Measurements from ENCODE around the gene ZFYVE9.
"Not testable (repeated sequence)": the region's sequence is repeated elsewhere in the genome, so short reads cannot be mapped to it uniquely, and the experiment has no call there.

ZFYVE9 gene, protein sequence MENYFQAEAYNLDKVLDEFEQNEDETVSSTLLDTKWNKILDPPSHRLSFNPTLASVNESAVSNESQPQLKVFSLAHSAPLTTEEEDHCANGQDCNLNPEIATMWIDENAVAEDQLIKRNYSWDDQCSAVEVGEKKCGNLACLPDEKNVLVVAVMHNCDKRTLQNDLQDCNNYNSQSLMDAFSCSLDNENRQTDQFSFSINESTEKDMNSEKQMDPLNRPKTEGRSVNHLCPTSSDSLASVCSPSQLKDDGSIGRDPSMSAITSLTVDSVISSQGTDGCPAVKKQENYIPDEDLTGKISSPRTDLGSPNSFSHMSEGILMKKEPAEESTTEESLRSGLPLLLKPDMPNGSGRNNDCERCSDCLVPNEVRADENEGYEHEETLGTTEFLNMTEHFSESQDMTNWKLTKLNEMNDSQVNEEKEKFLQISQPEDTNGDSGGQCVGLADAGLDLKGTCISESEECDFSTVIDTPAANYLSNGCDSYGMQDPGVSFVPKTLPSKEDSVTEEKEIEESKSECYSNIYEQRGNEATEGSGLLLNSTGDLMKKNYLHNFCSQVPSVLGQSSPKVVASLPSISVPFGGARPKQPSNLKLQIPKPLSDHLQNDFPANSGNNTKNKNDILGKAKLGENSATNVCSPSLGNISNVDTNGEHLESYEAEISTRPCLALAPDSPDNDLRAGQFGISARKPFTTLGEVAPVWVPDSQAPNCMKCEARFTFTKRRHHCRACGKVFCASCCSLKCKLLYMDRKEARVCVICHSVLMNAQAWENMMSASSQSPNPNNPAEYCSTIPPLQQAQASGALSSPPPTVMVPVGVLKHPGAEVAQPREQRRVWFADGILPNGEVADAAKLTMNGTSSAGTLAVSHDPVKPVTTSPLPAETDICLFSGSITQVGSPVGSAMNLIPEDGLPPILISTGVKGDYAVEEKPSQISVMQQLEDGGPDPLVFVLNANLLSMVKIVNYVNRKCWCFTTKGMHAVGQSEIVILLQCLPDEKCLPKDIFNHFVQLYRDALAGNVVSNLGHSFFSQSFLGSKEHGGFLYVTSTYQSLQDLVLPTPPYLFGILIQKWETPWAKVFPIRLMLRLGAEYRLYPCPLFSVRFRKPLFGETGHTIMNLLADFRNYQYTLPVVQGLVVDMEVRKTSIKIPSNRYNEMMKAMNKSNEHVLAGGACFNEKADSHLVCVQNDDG (N-terminal part only)

DNA sequence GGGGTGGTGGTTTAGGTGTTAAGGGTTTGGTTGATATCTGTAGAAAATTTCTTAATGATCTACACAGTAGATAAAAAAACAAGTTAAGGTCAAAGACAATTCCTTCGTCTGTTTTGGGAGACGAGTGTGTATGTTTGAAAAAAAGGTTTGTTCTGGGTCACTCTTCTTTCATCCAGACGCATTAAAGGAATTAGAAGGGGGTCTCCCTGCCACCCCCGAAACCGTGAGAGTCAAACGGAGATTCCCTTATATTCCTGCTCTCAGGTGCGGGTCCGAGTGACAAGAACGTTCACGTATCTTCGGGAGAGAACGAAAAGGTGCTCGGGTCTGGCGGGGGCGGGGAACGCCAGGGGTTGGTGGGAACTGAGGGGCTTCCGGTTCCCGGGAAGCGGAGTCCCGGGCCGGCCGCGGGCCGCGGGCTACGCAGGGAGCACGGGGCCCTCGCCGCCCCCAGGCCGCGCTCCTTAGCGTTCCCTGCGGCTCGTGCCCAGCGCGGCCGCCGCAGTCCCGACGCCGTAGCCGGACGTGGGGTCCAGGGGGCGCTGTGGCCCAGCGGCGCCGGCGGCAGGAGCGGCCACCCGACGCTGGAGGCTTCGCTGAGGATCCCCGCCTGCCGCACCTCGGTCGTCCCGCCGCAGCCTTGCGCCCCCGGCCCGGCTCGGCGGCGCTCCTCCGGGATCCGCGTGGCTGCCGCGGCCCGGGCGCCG lies at the start of gene ZFYVE9:
Gene ZFYVE9, plus strand, starts transcription at position 577 of the 707 bp plus-strand sequence. CDS start 91,118 bp downstream, outside the sequence.
- DNase-seq (ENCODE audit: low spot score in 2 of 2), result peak; percentile 84 to 85
- Histone ChIP-seq H3K9me3 (no peaks in the 10 kb centered on the region), H3K27me3 (ENCODE audit: low read depth) (no peaks in the 10 kb centered on the region), H3K4me1 (peaks cover 31% of the 10 kb centered on the region), H3K4me3 (peak within 1 kb of the TSS; percentile 65), H3K36me3 (replicated peaks) (no peaks in the 10 kb centered on the region)
- in situ Hi-C loops (cut with MboI; ENCODE audit: low sequenced_read_pairs), result no loop called here

DNA sequence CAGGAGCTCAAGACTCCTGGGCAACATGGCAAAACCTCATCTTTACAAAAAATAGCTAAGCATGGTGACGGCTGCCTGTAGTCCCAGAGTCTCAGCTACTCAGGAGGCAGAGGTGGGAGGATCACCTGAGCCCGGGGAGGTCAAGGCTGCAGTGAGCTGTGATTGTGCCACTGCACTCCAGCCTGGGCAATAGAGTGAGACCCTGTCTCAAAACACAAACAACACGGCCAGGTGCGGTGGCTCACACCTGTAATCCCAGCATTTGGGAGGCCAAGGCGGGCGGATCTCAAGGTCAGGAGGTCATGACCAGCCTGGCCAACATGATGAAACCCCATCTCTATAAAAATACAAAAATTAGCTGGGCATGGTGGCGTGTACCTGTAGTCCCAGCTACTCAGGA lies 47.6 kb upstream of the ZFYVE9 start:
- H3K4me1 ChIP-seq; H3K27me3 ChIP-seq (ENCODE audit: low read depth); DNase-seq (ENCODE audit: low spot score in 2 of 2); H3K9me3 ChIP-seq; in situ Hi-C loops (cut with MboI; ENCODE audit: low sequenced_read_pairs); H3K4me3 ChIP-seq; H3K36me3 ChIP-seq (replicated peaks): not testable (repeated sequence)

DNA sequence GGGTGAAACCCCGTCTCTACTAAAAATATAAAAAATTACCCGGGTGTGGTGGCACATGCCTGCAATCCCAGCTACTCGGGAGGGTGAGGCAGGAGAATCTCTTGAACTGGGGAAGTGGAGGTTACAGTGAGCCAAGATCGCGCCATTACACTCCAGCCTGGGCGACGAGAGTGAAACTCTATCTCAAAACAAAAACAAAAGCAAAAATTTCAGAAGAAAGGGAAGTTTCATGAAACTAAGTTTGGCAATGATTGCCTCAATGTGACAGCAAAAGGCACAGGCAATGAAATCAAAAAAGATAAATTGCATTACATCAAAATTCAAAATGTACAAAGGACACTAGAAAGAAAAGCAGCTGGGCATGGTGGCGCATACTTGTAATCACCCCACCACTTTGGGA lies 45.7 kb upstream of the ZFYVE9 start:
- no peak overlapping the region for H3K4me3 ChIP-seq
- no peaks in the 10 kb centered on the region for H3K27me3 ChIP-seq (ENCODE audit: low read depth)
- H3K4me1 ChIP-seq, result peaks cover 5% of the 10 kb centered on the region; the same call in 1 of the 2 replicates
- in situ Hi-C loops (cut with MboI; ENCODE audit: low sequenced_read_pairs), result no loop called here
- DNase-seq (ENCODE audit: low spot score in 2 of 2), result no peak
- no peaks in the 10 kb centered on the region; the same call in 1 of the 2 replicates for H3K36me3 ChIP-seq (replicated peaks)
- peaks cover 4% of the 10 kb centered on the region; the same call in 1 of the 2 replicates for H3K9me3 ChIP-seq

DNA sequence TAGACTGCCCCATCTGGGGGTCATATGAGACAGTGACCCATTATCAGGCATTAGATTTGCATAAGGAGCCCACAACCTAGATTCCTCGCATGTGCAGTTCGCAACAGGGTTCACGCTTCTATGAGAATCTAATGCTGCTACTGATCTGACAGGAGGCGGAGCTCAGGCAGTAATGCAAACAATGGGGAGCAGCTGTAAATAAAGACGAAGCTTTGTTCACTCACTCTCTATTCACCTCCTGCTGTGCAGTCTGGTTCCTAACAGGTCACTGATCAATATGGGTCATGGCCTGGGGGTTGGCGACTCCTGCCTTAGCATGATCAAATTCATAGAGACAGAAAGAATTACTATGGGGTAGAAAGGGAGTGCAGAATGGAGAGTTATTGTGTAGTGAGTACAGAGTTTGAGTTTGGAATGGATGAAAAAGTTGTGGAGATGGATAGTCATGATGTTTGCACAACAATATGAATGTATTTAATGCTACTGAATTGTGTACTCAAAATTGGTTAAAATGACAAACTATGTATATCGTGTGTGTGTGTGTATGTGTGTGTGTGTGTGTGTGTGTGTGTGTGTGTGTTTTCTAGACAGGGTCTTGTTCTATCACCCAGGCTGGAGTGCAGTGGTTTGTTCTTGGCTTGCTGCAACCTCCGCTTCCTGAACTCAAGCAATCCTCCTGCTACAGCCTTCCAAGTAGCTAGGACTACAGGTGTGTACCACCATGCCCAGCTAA lies 43.6 kb upstream of the ZFYVE9 start:
- H3K4me1 ChIP-seq, result peaks cover 5% of the 10 kb centered on the region; the same call in 1 of the 2 replicates
- no peaks in the 10 kb centered on the region for H3K9me3 ChIP-seq
- H3K36me3 ChIP-seq (replicated peaks), result no peaks in the 10 kb centered on the region
- in situ Hi-C loops (cut with MboI; ENCODE audit: low sequenced_read_pairs), result no loop called here
- no peaks in the 10 kb centered on the region for H3K27me3 ChIP-seq (ENCODE audit: low read depth)
- H3K4me3 ChIP-seq, result no peak overlapping the region
- peak; percentile 47 to 58 for DNase-seq (ENCODE audit: low spot score in 2 of 2)

DNA sequence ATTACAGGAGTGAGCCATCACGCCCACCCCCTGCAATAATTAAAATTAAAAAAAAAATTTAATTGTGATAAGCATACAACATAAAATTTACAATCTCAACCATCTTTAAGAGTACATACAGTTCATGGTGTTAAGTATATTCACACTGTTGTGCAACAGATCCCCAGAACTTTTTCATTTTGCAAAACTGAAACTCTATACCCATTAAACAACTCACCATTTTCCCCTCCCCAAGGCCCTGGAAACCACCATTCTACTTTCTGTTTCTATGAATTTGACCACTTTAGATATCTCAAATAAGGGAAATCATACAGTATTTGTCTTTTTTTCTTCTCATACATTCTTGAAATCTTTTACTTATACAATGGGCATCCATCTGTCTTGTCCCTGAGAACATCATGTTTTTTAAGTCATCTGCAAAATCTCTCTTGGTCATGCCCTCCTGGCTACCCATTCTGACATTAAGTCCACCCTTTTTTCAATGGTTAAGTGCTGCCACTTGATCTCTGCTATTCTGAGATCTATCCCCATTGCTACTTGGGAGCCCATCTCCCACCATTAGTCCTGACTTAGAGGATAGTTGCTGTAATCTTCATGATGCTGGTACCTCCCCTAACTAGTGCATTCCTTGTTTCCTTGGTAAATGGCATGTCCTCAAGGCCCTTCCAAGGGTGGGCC lies 39.4 kb upstream of the ZFYVE9 start:
- in situ Hi-C loops (cut with MboI; ENCODE audit: low sequenced_read_pairs), result no loop called here
- DNase-seq (ENCODE audit: low spot score in 2 of 2), result no peak

DNA sequence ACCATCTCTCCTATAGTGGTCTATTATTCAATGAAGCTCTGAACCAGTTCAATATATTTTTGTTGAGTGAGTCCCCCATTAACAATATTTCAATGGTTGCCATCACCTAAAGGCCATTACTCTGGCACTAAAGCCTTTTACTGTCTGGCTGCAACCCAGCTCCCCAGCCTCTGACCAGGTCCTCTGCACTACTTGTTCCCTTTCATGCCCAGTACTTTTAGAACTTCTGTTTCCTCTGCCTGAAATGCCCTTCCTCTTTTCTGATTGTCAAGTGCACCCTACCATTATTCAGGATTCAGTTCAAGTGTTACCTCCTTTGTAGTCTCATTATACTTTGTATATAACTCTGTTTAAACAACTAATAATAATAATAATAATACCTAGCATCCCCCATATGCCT lies 30.4 kb upstream of the ZFYVE9 start:
- no peaks in the 10 kb centered on the region for H3K27me3 ChIP-seq (ENCODE audit: low read depth)
- no peaks in the 10 kb centered on the region for H3K9me3 ChIP-seq
- no peak overlapping the region for H3K4me3 ChIP-seq
- no peaks in the 10 kb centered on the region for H3K4me1 ChIP-seq
- H3K36me3 ChIP-seq (replicated peaks), result no peaks in the 10 kb centered on the region
- in situ Hi-C loops (cut with MboI; ENCODE audit: low sequenced_read_pairs), result no loop called here
- no peak for DNase-seq (ENCODE audit: low spot score in 2 of 2)

More for the DNA sequence above, 39.4 kb upstream of the ZFYVE9 start:
- no peak overlapping the region for H3K4me3 ChIP-seq
- H3K9me3 ChIP-seq, result no peaks in the 10 kb centered on the region
- H3K36me3 ChIP-seq (replicated peaks), result no peaks in the 10 kb centered on the region
- H3K4me1 ChIP-seq, result peaks cover 5% of the 10 kb centered on the region; the same call in 1 of the 2 replicates
- no peaks in the 10 kb centered on the region for H3K27me3 ChIP-seq (ENCODE audit: low read depth)

DNA sequence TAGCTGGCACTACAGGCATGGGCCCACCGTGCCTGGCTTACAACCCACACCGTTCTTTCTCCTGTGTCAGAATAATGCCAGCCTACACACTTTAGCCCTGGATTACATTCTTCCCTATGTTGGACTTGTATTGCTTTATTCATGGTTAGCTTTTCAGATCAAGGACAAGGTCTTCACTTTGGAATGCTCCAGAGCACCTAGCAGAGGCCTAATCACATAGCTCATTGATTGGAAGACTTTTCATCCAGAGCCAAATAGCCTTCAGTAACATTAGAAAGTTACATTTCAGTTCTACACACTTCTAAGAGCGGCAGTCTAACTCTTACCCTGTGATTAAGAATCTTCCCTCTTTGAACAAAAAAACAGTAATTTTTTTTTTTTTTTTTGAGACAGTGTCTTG lies 29.4 kb upstream of the ZFYVE9 start:
- in situ Hi-C loops (cut with MboI; ENCODE audit: low sequenced_read_pairs), result no loop called here
- Histone ChIP-seq H3K27me3 (ENCODE audit: low read depth) (no peaks in the 10 kb centered on the region), H3K4me3 (no peak overlapping the region), H3K4me1 (no peaks in the 10 kb centered on the region), H3K9me3 (no peaks in the 10 kb centered on the region), H3K36me3 (replicated peaks) (no peaks in the 10 kb centered on the region)
- no peak for DNase-seq (ENCODE audit: low spot score in 2 of 2)

DNA sequence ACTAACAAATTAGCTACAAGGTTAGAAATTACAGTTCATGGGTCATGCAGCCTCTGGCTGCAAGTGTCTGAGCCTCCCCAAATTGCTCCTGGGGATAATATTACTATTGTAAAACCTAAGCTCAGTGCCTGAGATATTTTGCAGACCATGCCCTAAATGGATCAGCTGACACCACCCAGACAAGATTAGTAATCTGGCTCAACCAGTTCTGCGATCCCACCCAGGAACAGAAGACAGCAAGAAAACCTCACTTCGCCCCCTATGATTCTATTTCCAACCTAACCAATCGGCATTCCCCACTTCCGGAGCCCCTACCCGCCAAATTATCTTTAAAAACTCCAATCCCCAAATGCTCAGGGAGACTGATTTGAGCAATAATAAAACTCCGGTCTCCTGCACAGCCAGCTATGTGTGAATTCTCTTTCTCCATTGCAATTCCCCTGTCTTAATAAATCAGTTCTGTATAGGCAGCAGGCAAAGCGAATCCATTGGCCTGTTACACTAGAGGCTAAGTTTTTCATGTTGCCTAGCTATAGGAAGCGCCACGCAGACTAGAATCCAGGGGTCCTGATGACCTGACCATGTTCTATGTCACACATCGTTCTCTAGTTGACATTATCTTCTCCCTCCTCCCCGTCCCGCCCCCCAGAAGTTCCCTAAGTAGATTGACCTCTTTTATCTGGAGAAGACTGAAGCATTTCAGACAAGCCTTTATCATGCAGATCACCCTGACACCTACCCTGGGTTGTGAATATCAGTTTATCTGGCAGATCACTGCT lies 22.4 kb upstream of the ZFYVE9 start:
- in situ Hi-C loops (cut with MboI; ENCODE audit: low sequenced_read_pairs), result loop anchor here (10.0 kb wide), 2 partner anchors 175 to 565 kb away; no protein-coding TSS in a partner anchor
- no peaks in the 10 kb centered on the region for H3K27me3 ChIP-seq (ENCODE audit: low read depth)
- DNase-seq (ENCODE audit: low spot score in 2 of 2), result peak; percentile 39 to 47
- peaks cover 6% of the 10 kb centered on the region for H3K4me1 ChIP-seq
- H3K4me3 ChIP-seq, result no peak overlapping the region
- H3K36me3 ChIP-seq (replicated peaks), result no peaks in the 10 kb centered on the region
- H3K9me3 ChIP-seq, result no peaks in the 10 kb centered on the region

DNA sequence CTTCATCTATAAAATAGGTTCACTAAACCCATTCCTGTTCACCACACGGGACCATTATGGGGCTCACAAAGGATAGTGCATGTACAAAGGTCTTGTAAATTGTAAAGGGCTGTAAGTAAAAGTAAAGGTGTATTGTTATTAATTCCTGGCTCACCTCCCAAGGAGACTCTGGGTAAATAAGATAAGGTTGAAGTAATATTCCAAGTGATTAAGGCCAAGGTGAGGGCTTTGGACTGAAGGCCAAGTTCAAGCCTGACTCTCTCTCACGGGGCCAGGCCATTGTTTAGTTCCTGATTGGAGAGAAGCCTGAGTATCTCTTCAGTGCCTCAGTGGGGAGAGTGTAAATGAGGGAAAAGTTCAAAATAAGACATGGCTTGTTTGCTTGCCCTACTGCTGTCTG lies 19.5 kb upstream of the ZFYVE9 start:
- peaks cover 6% of the 10 kb centered on the region for H3K4me1 ChIP-seq
- no peak for DNase-seq (ENCODE audit: low spot score in 2 of 2)
- H3K4me3 ChIP-seq, result no peak overlapping the region
- H3K27me3 ChIP-seq (ENCODE audit: low read depth), result peaks cover 4% of the 10 kb centered on the region; the same call in 1 of the 2 replicates
- H3K36me3 ChIP-seq (replicated peaks), result no peaks in the 10 kb centered on the region
- in situ Hi-C loops (cut with MboI; ENCODE audit: low sequenced_read_pairs), result loop anchor here (10.0 kb wide), 2 partner anchors 172 to 562 kb away; no protein-coding TSS in a partner anchor
- no peaks in the 10 kb centered on the region for H3K9me3 ChIP-seq

DNA sequence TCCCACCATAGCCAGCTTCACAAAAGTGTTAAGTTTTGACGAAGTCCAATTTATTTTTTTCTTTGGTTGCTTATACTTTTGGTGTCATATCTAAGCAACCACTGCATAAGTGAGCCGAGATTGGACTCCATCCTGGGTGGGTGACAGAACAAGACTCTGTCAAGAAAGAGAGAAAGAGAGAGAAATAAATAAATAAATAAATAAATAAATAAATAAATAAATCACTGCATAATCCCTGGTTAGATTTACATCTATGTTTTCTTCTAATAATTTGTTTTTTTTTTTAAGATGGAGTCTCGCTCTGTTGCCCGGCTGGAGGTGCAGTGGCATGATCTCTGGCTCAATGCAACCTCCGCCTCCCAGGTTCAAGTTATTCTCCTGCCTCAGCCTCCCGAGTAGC lies 18.3 kb upstream of the ZFYVE9 start:
- in situ Hi-C loops (cut with MboI; ENCODE audit: low sequenced_read_pairs), result loop anchor here (10.0 kb wide), 2 partner anchors 171 to 561 kb away; no protein-coding TSS in a partner anchor
- Histone ChIP-seq H3K4me3 (no peak overlapping the region), H3K27me3 (ENCODE audit: low read depth) (peaks cover 8% of the 10 kb centered on the region; the same call in 1 of the 2 replicates), H3K36me3 (replicated peaks) (no peaks in the 10 kb centered on the region), H3K4me1 (peaks cover 6% of the 10 kb centered on the region), H3K9me3 (no peaks in the 10 kb centered on the region)
- no peak for DNase-seq (ENCODE audit: low spot score in 2 of 2)

DNA sequence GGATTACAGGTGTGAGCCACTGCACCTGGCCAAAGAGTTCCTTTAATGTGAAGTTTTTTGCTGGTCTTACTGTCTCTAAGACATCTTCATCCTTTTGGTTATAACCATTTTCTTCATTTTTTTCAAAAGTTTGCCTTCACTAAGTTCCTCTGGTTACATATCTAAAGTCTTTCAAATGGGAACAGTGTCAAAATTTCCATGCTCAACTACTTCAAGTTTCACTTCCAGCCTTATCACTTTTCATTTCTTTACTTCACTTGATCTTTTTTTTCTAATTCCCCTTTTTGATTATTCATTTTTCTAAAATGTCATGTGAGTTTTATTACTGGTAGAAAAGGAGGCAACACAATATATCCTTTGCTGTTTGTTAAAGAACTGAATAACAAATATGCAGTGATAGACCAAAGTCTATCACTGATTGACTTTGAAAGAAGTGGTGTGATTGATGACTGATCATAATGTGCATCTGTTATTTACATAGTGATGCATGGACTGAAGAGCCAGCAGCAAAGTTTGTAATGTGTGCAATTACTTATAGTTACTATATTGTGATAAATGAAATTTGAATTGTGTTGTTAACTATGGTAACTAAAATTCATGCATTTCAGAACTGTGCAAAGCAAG lies 16.0 kb upstream of the ZFYVE9 start:
- in situ Hi-C loops (cut with MboI; ENCODE audit: low sequenced_read_pairs), result loop anchor here (10.0 kb wide), 2 partner anchors 169 to 559 kb away; no protein-coding TSS in a partner anchor
- peaks cover 8% of the 10 kb centered on the region; the same call in 1 of the 2 replicates for H3K27me3 ChIP-seq (ENCODE audit: low read depth)

More for the DNA sequence above, 16.0 kb upstream of the ZFYVE9 start:
- DNase-seq (ENCODE audit: low spot score in 2 of 2), result no peak
- Histone ChIP-seq H3K4me1 (no peaks in the 10 kb centered on the region), H3K4me3 (no peak overlapping the region), H3K9me3 (no peaks in the 10 kb centered on the region), H3K36me3 (replicated peaks) (no peaks in the 10 kb centered on the region)

All from HAP-1 (cell line).